ENCODE measurements around the gene RNU1-4.
"Not testable (repeated sequence)": the region's sequence is repeated elsewhere in the genome, so short reads cannot be mapped to it uniquely, and the experiment has no call there.

DNA sequence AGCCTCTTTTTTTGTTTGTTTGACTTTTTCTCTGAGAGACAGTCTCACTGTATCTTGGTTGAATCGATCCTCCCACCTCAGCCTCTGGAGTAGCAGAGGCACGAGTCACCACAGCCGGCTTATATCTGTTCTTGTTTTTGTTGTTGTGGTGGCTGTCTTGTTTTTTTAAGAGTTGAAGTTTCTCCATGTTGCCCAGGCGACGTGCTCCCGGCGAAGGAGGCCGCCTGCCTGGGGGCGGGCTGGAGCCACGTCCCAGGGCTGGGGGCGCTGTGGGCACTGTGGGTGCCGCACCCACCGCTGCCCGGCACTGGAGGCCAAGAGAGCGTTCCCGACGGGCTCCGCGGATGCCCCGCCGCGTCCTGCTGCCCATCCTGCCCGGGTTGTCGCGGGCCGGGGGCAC lies 8.4 kb downstream of the RNU1-4 start:
- TF ChIP-seq, protein P1, sequence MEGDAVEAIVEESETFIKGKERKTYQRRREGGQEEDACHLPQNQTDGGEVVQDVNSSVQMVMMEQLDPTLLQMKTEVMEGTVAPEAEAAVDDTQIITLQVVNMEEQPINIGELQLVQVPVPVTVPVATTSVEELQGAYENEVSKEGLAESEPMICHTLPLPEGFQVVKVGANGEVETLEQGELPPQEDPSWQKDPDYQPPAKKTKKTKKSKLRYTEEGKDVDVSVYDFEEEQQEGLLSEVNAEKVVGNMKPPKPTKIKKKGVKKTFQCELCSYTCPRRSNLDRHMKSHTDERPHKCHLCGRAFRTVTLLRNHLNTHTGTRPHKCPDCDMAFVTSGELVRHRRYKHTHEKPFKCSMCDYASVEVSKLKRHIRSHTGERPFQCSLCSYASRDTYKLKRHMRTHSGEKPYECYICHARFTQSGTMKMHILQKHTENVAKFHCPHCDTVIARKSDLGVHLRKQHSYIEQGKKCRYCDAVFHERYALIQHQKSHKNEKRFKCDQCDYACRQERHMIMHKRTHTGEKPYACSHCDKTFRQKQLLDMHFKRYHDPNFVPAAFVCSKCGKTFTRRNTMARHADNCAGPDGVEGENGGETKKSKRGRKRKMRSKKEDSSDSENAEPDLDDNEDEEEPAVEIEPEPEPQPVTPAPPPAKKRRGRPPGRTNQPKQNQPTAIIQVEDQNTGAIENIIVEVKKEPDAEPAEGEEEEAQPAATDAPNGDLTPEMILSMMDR (optimal IDR thresholded peaks at IDR 0.05 in 1 of 3, IDR thresholded peaks at IDR 0.05 in 1 of 3, conservative IDR thresholded peaks at IDR 0.05 in 1 of 3; ENCODE audit: extremely low read depth in 1 of 3, insufficient read depth in 2 of 3, low read length in 3 of 3), result not testable (repeated sequence)
- not testable (repeated sequence) for TF ChIP-seq EZH2 (IDR thresholded peaks at IDR 0.05; ENCODE audit: low read length)

Measured in keratinocyte (primary cell).